Measurements from ENCODE around the gene PCNT.

- TF ChIP-seq ZNF589 (CRISPR knock-in tag; IDR thresholded peaks at IDR 0.05; ENCODE audit: low read depth) (no peak), EGR1 (conservative IDR thresholded peaks at IDR 0.05) (no peak), ZNF165 (CRISPR knock-in tag; IDR thresholded peaks at IDR 0.05; ENCODE audit: borderline replicate concordance) (no peak), ZNF121 (CRISPR knock-in tag; conservative IDR thresholded peaks at IDR 0.05) (no peak), TARDBP (IDR thresholded peaks at IDR 0.05) (no peak), CTCF (IDR thresholded peaks at IDR 0.05 in 2 of 3, conservative IDR thresholded peaks at IDR 0.05 in 1 of 3; ENCODE audit: insufficient read depth in 2 of 3, low read depth in 1 of 3, low read length in 3 of 3) (no peak)
Observed at GRCh38 chr21:46291561-46291960, 32.4 kb upstream of the PCNT start.
